Glutamatergic neuron (in vitro differentiated cells): ENCODE data around the gene ARCN1. TPM values are rescaled to one million over a fixed set of nuclear protein-coding genes. Genes with fewer than 3 reads are reported as not detected.

Experiments used
- DNase-seq: peaks from one replicate; pipeline ENCODE4 v3.0.0; 2022
- H3K27ac Mint-ChIP-seq: one replicate; pipeline ENCODE4 v1.8.0; 2020; ENCODE audit warnings: mild to moderate bottlenecking, mixed read lengths, inconsistent platforms; ENCODE audit not compliant: unreplicated experiment
- H3K27me3 Mint-ChIP-seq: one replicate; pipeline ENCODE4 v1.8.0; 2020; ENCODE audit warnings: mild to moderate bottlenecking, moderate library complexity, mixed read lengths, inconsistent platforms; ENCODE audit not compliant: unreplicated experiment
- H3K36me3 Mint-ChIP-seq: one replicate; pipeline ENCODE4 v1.8.0; 2020; ENCODE audit warnings: mild to moderate bottlenecking, mixed read lengths, inconsistent platforms; ENCODE audit not compliant: unreplicated experiment
- H3K4me1 Mint-ChIP-seq: one replicate; pipeline ENCODE4 v1.8.0; 2020; ENCODE audit warnings: mild to moderate bottlenecking, low read depth, mixed read lengths, inconsistent platforms; ENCODE audit not compliant: unreplicated experiment
- H3K4me3 Mint-ChIP-seq: one replicate; pipeline ENCODE4 v1.8.0; 2020; ENCODE audit warnings: mild to moderate bottlenecking, mixed read lengths, inconsistent platforms; ENCODE audit not compliant: unreplicated experiment
- H3K9me3 Mint-ChIP-seq: one replicate; pipeline ENCODE4 v1.8.0; 2020; ENCODE audit warnings: mild to moderate bottlenecking, moderate library complexity, mixed read lengths, inconsistent platforms; ENCODE audit not compliant: unreplicated experiment
- total RNA-seq: library from RNA; stranded (reverse); fragmentation: NEBNext Ultra II Directional; extraction: Animal tissue kit (Norgen Biotek cat#: 25700); gene quantifications from one replicate; pipeline ENCODE4 v1.2.1, GENCODE V29; 2021; ENCODE audit not compliant: unreplicated experiment
- TF ChIP-seq, protein P1 (sequence below): fragments of 200-600 bp; sonication (generic); IDR thresholded peaks from one replicate; pipeline ENCODE4 v1.5.0; 2021; ENCODE audit not compliant: partially characterized antibody, unreplicated experiment

The ARCN1 gene
- total RNA-seq, 1 donor from 2014 or later, result 118 TPM

DNA sequence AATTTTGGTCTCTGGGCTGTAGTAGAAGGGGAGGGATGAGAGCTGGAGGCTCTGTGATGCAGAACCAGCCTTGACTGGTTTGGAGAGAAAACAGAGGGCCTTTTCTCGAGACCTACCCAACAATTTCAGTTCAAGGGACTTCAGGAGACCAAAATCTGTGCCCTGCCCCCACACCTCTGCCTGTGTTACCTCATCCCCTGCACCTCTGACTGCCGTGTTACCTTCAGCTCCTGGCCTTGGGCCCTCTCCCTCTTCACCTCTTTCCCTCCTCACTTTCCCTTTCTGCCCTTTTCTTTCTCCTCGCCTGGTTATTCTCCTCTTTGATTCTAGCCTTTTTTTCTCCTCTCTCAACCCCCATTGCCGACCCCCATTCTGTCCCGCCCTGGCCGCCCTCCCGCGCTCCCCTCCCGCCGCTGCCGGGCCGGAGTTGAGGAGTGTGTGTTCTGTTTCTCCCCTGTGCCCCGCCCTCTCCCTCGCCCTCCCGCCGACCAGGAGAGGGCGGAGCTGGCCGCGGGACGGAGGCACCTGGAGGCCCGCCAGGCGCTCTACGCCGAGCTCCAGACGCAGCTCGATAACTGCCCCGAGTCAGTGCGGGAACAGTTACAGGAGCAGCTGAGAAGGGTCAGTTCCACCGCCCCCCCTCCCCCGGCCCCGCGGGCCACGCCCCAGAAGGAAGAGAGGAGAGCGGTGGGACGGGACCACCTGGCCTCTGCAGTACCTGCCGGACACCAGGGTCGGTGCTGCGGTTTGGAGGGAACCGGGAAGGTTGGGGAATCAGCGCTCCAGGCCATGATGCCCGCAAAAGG is 62.4 kb downstream of the ARCN1 start:
- H3K4me3 Mint-ChIP-seq, result peak overlapping the region; percentile 65
- H3K4me1 Mint-ChIP-seq, result peaks cover 5% of the 10 kb centered on the region
- peaks cover 4% of the 10 kb centered on the region for H3K9me3 Mint-ChIP-seq
- DNase-seq, result peak; percentile 71
- H3K27ac Mint-ChIP-seq, result peak overlapping the region; percentile 48
- H3K36me3 Mint-ChIP-seq, result peaks cover 16% of the 10 kb centered on the region
- peaks cover 12% of the 10 kb centered on the region for H3K27me3 Mint-ChIP-seq
- TF ChIP-seq, protein P1, sequence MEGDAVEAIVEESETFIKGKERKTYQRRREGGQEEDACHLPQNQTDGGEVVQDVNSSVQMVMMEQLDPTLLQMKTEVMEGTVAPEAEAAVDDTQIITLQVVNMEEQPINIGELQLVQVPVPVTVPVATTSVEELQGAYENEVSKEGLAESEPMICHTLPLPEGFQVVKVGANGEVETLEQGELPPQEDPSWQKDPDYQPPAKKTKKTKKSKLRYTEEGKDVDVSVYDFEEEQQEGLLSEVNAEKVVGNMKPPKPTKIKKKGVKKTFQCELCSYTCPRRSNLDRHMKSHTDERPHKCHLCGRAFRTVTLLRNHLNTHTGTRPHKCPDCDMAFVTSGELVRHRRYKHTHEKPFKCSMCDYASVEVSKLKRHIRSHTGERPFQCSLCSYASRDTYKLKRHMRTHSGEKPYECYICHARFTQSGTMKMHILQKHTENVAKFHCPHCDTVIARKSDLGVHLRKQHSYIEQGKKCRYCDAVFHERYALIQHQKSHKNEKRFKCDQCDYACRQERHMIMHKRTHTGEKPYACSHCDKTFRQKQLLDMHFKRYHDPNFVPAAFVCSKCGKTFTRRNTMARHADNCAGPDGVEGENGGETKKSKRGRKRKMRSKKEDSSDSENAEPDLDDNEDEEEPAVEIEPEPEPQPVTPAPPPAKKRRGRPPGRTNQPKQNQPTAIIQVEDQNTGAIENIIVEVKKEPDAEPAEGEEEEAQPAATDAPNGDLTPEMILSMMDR, result no peak

DNA sequence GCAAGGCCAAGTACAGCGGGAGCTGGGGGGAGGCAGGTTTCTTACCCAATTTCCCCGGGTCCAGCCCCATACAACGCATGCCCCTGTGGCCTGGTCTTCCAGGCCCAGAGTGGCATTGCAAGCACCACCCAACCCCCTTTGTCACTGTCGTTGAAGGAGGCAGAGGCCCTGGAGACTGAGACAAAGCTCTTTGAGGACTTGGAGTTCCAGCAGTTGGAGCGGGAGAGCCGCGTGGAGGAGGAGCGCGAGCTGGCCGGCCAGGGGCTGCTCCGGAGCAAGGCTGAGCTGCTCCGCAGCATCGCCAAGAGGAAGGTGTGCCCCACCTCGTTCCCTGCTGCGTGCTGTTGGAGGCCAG is 63.0 kb downstream of the ARCN1 start:
- Mint-ChIP-seq H3K4me1 (peaks cover 6% of the 10 kb centered on the region), H3K27ac (no peak overlapping the region), H3K9me3 (peaks cover 4% of the 10 kb centered on the region), H3K27me3 (peaks cover 14% of the 10 kb centered on the region), H3K36me3 (peaks cover 16% of the 10 kb centered on the region), H3K4me3 (no peak overlapping the region)
- no peak for DNase-seq
- TF ChIP-seq, protein P1, result no peak

DNA sequence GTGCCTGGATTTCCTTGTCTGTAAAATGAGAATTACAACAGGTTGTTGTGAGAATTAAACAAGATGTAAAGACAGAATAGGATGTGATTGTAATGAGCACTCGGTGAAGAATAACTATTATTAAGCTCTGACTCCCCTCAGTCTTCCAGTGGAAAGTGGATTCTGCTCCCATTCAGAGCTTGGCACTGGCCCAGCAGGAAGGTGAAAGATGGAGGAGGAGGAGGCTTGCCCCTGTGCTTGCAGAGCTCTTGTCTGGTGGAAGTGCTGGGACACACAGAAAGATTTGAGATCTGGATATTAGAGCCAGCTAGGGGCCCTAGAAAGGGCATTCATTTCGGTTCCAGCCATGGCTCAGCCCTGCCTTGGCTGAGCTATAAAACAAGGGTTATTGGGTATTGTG is 63.4 kb downstream of the ARCN1 start:
- H3K27me3 Mint-ChIP-seq, result peaks cover 14% of the 10 kb centered on the region
- no peak for DNase-seq
- no peak overlapping the region for H3K27ac Mint-ChIP-seq
- H3K4me3 Mint-ChIP-seq, result no peak overlapping the region
- TF ChIP-seq, protein P1, result no peak
- H3K36me3 Mint-ChIP-seq, result peaks cover 13% of the 10 kb centered on the region
- peaks cover 3% of the 10 kb centered on the region for H3K9me3 Mint-ChIP-seq
- H3K4me1 Mint-ChIP-seq, result peaks cover 6% of the 10 kb centered on the region

DNA sequence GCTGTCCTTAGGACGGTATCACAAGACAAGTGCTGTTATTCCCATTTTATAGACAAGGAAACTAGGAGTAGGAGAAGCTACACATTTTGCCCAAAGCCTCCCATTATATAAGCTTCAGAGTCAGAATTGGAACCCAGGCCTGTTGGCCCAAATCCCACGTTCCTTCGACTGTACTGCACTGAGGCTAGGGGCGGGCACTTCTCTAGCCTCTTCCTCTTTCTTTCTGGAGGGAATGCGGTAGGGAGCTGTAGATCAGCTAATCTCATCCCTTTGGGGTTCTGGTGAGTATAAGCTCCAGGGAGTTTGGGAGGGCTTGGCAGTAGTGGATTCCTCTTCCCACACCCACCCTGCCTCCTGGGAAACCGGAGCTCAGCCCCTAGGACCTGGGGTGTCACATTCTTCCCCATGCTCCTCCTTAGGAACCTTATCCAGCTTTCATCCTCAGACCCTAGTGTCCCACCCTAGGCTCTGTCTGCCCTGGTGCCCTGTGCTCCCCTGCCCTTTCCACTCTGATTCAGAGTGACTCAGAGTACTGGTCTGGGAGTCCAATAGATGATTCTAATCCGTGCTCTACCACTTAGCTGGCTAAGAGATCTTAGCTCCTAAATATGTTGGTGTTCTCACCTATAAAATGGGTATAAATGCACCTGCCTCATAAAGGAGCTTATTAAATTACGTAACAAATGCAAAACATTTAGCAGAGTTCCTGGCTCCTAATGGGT is 64.5 kb downstream of the ARCN1 start:
- Mint-ChIP-seq H3K4me1 (peaks cover 6% of the 10 kb centered on the region), H3K27me3 (peaks cover 14% of the 10 kb centered on the region), H3K36me3 (peaks cover 8% of the 10 kb centered on the region), H3K9me3 (peaks cover 2% of the 10 kb centered on the region), H3K4me3 (no peak overlapping the region), H3K27ac (no peak overlapping the region)
- TF ChIP-seq, protein P1, result no peak
- no peak for DNase-seq

DNA sequence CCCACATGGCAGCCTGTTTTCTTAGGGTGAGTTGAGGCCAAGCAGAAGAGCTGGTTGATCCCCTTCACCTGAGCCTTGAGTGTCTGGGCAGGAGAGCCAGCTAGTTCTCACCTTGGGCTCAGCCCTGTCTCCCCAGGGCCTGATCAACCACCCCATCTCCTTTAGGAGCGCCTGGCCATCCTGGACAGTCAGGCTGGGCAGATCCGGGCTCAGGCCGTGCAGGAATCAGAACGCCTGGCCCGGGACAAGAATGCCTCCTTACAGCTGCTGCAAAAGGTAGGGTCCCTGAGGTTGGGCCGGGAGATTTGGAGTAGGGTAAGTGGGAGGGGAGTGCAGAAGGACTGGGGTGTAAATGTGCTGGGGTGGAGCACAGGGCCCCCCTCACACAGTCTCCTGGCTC is 66.5 kb downstream of the ARCN1 start:
- Mint-ChIP-seq H3K4me3 (no peak overlapping the region), H3K36me3 (no peaks in the 10 kb centered on the region), H3K9me3 (peaks cover 4% of the 10 kb centered on the region), H3K4me1 (peaks cover 6% of the 10 kb centered on the region), H3K27me3 (peaks cover 15% of the 10 kb centered on the region), H3K27ac (no peak overlapping the region)
- no peak for DNase-seq
- TF ChIP-seq, protein P1, result no peak
